GM13977 (cell line): ENCODE data around the gene MARCHF10.

Experiments
- DNase-seq: peaks from one replicate; pipeline ENCODE4 v3.0.0; 2012; ENCODE audit warnings: low spot score
- CTCF ChIP-seq: IDR thresholded peaks from 2 replicates; pipeline ENCODE4 v1.5.1; 2012; ENCODE audit warnings: mild to moderate bottlenecking, control low read depth; ENCODE audit not compliant: insufficient read depth; ENCODE audit errors: extremely low read depth, missing control alignments
- in situ Hi-C: fragments of 300-500 bp; cut with MboI; formaldehyde crosslinking; loops from one replicate; pipeline ENCODE4 v1.12.0; 2022; ENCODE audit warnings: low sequenced_read_pairs, low pct_unique_long_range_greater_than_20kb, mixed read lengths, inconsistent platforms; ENCODE audit not compliant: unreplicated experiment

The MARCHF10 gene

DNA sequence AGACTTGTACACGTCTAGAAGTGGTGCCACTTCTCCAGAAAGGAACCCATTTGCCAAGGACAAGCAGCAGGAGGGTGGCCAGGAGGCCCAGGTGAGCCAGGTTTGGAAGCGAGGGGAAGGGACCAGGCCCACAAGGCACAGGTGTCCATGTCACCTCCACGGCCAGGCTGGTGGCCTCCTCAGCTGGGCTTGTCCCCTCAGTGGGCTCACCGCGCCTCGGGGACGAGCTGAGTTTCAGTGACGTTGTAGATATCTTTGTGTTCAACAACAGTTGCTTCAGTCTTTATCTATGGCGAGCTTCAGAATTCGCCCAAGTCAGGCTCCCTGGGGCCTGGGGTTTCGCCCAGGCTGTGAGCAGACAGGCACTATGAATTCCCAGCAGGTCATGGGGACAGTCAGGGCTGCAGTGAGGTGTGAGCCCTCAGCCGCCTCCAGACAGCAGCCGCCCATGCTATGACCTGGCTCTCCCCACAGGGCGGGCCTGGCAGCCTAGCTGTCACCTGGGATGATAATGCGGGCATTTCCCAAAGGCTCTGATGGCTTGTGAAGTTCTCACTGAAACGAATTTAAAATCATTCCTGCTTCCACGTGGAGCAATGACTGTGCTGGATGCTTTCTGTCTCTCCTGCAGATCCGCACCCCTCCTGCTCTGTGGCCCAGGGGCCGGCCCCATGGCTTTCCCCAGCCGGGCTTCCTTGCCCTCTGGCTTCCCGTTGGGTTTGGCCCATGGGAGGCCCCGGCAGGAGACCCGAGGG, 91.1 kb downstream of the MARCHF10 start:
- TF ChIP-seq CTCF: no peak
- DNase-seq: no peak
- in situ Hi-C loops: loop anchor here (25.0 kb wide), 2 partner anchors 245 to 695 kb away; partner anchors contain the start of gene TANC2

DNA sequence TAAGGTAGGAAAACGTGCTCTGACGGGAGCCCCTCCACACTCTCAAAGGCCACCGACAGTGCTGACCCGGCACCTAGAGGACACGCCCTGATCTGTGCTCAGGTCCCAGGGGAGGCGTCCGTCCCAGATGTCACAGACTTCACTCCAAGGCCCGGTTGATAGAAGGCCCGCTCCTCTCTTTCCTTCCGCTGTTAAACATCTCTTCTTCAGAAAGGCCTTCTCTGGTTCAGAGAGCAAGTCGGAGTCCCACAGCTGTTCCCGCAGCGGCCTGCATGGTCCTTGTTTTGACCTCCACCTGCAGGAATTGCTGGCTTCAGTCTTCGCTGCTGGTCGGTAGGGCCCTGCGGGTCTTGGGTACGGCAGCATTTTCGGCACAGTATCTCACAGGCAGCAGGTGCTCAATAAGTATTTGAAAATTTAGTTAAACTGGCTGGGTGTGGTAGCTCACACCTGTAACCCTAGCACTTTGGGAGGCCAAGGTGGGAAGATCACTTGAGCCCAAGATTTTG, 92.2 kb downstream of the MARCHF10 start:
- no peak for TF ChIP-seq CTCF

GRCh38 chr17:62714016-62714777, 93.9 kb downstream of the MARCHF10 start:
- no peak for TF ChIP-seq CTCF
- no peak for DNase-seq
- in situ Hi-C loops: loop anchor here (25.0 kb wide), 2 partner anchors 248 to 698 kb away; partner anchors contain the start of gene TANC2

More for the DNA sequence above, 92.2 kb downstream of the MARCHF10 start:
- in situ Hi-C loops: loop anchor here (25.0 kb wide), 2 partner anchors 246 to 696 kb away; partner anchors contain the start of gene TANC2
- no peak for DNase-seq

GRCh38 chr17:62713086-62713881, 94.8 kb downstream of the MARCHF10 start:
- no peak for TF ChIP-seq CTCF
- in situ Hi-C loops: loop anchor here (25.0 kb wide), 2 partner anchors 249 to 699 kb away; partner anchors contain the start of gene TANC2
- DNase-seq: no peak

- in situ Hi-C loops: loop anchor here (25.0 kb wide), 2 partner anchors 250 to 700 kb away; partner anchors contain the start of gene TANC2
- TF ChIP-seq CTCF: no peak
- no peak for DNase-seq
These were observed 95.9 kb downstream of the MARCHF10 start for GRCh38 chr17:62712171-62712581.

DNA sequence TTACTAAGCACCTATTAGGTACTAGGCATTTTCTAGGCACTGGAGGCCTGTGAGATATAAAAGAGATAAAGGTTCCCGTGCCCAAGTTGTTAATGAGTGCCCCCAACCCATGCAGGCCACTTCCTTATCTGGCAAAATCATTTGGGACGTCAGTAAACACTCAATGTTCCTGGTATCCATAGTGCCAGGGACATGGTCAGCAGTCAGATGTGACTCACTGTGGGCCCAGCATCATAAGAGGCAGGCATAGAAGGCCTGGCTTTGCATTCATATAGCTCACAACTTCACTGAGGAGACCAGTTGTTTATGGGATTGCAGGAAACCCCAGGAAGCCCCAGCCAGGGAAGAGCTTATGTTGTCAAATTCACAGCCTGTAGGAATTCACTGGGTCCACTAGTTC, 99.5 kb downstream of the MARCHF10 start:
- DNase-seq: no peak
- in situ Hi-C loops: loop anchor here (25.0 kb wide), 2 partner anchors 254 to 704 kb away; partner anchors contain the start of gene TANC2
- no peak for TF ChIP-seq CTCF
